Measurements from ENCODE around the gene MKNK2. TPM values are rescaled to one million over a fixed set of nuclear protein-coding genes. Genes with fewer than 3 reads are reported as not detected.

The MKNK2 gene
- polyA plus RNA-seq, 1 donor = 54.4 TPM

GRCh38 chr19:2059422-2060201 is 8.6 kb upstream of the MKNK2 start:
- peak; percentile 56 for DNase-seq

GRCh38 chr19:2058570-2059421 is 7.8 kb upstream of the MKNK2 start:
- DNase-seq = no peak

DNA sequence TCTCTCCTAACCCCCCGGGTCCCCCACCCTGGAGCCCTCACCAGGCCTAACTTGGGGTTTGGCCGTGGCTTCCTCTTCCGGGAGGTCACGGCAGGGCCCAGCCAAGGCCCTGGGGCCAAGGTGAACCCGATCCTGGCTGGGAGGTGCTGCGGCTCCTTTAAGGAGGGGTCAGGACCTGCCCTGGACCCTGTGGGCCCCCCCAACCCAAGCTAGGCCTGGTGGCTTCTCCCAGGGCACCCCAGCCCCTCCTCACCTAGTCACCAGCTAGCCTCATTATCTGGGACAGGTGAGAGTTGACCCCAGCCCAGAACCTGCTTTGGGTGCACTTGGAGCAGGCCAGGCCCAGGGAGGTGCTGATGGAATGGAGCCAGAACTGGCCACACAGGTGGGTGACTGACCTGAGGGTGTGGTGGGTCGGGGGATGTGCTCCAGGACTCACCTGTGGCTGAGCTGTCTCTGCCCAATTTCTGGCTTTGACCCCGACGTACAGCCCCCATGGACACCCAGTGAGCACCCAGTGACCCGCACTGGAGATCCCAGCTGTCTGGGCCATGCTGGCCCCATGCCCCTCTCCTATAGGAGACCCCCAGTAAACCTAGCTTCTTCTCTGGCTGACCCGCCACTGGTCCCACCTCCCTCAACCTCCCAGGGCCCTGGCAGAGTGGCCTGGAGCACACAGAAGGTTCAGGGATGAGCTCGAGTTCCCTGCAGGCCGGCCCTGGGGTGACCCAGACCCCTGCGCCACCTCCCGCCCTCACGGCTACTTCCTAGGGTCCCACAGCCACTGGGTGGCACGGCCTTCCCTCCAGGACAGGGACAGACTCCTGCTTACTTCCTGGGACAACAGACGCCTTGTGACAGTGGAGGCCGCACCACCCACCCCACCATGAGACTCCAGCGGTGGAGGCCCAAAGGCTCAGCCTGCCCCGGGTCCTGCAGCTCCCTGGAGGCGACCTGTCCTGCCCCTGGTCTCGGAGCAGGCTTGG is 6.7 kb upstream of the MKNK2 start:
- no peak for DNase-seq

GRCh38 chr19:2056837-2057192 is 5.8 kb upstream of the MKNK2 start:
- no peak for DNase-seq

- DNase-seq = peak; percentile 50
Observed at GRCh38 chr19:2055931-2056836, 5.1 kb upstream of the MKNK2 start.

- DNase-seq = no peak
Observed at GRCh38 chr19:2054763-2055162, 3.7 kb upstream of the MKNK2 start.

GRCh38 chr19:2053601-2054389 is 2.8 kb upstream of the MKNK2 start:
- DNase-seq = no peak

- no peak for DNase-seq
Observed at GRCh38 chr19:2051773-2052704, 995 bp upstream of the MKNK2 start.

- no peak for DNase-seq
Observed at GRCh38 chr19:2050349-2050990, 574 bp downstream of the MKNK2 start.

DNA sequence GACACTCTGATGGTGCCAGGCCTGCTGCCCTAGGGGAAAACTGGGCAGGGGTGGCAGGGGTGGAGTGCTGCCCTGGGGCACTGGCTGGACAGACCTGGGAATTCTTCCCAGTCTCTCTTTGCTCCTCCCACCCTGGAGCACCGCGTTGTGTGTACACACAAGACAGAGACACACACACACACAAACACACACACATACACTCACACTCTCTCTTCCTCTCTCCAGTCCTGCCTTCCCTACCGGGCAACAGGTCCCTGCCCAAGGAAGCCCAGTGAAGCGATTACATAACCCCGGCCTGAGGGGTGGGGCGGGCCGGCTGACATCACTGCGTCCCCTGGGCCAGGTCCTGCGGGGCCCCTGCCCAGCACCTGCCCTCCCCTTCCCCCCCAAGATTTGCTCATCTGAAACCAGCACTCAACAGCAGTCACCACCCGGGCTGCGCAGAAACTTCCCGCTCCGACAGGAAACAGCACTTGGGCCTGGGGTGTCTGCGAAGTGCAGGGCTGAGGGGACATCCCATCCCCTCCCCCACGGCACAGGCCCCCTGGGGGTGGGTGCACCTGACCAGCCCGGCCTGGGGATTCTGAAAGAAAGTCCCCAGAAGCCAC is 1.2 kb downstream of the MKNK2 start:
- peak; percentile 69 for DNase-seq

DNA sequence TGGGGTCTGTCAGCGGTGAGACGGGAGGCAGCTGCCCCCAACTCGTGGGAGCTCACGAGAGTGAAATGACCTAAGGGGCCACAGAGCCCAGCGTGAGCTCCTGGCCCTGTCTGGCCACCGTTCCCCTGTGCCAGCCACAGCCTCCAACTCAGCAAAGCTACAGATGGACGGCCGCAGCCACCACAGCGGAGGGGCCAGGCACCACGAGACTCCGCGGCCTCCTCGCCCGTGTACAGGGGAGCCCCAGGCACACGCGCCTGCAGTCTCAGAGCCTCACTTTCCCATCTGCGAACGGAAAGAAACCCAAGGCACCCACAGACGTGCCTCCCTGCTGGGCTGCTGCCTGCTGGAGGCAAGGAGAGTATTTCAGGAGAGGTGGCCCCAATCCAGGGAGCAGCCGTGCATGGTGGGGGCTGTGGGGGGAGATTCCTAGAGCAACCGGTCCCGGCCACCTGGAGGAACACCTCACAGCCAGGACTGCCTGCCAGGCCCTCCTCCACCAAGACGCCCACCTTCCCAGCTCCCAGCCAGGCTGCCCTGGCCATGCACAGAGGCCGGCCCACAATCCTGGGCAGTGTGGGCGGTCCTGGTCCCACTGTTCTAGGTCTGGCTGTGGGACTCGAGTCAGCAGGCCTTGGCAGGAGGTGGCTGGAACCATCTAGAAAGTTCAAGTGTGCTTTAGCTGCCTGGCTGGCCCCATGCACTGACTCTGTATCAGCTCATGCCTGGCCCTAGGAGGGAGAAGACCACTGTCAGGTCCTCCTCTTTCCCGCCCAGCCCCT is 1.9 kb downstream of the MKNK2 start:
- DNase-seq = no peak

DNA sequence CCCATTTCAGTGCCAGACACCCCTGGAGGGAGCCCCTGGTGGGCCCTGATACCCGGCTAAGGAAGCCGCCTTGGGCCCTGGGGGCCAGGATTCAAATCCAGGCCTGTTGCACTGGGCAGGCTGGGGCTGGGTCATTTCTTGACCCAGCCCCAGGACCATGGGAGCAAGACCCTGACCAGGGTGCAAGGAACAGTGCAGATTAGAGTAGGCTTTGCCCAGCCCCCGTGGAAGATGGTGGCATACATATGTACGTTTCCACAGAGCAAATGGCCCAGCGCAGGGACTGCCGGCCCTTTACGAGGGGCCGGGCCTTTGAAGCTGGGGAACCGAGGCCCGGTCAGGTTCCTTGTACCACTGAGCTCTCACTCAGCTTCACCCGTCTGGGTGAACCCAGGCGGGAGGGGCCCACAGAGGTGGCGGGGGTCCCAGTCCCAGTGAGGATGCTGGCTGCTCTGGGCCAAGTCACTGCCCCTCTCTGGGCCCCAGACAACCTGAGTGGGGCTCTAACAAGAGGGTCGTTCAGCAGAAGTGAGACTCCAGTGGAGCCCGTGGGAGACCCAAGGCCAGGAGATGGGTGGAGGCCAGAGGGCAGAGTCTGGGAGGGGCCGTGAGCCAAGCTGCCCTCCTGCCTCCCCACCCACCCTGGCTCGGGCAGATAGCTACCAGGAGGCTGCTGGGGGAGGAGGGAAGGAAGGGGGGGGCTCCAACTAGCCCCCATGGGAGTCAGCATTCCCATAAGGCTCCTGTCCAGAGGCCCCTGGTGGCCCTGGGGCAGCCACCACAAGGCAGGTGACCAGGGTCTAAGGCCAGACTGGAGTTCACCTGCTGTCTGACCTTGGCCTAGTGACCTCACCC is 2.7 kb downstream of the MKNK2 start:
- DNase-seq = no peak

DNA sequence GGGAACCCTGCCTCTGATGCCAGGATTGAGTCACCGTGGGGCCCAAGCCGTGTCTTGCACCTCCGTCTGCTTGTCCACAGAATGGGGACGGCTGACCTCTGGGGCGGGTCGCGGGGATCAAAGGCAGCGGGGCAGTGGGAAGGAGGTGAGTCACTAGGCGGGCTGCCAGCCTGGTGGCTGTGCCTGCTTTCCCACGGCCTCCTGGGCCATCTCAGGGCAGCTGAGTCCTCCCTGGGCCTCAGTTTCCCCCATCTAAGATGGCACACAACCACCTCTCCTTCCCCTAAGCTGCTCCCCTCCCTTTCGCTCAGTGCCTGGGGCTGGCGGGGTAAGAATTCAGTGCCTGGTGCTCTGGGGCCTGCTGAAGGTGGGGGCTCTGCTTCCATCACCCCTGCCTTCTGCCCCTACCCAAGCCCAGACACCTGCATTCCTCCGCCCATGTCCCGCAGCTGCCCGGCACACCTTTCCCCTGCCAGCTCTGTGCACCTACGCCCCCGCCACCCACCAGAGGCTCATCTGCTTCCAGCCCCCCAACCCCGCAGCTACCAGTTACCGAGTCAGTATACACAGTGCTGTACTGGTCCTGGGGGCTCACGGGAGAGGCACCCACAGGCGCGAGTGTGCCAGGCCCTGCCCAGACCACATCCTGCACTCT is 3.5 kb downstream of the MKNK2 start:
- no peak for DNase-seq

DNA sequence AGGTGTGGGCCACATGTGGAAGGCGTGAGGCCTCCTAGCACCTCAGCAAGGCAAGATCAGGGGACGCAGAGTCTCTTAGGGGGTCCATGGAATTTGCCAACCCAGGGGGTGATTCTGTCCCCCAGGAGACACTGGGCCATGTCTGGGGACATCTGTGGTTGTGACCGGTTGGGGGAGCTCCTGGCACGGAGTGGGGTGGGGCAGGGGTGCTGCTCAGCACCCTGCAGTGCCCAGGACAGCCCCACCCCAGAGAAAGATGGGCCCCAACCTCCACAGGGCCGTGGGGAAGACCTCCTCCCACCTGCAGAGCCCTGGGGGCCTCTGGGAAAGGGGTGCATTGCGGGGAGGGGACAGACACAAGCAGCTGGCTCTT is 4.0 kb downstream of the MKNK2 start:
- no peak for DNase-seq

GRCh38 chr19:2046046-2046907 is 4.8 kb downstream of the MKNK2 start:
- DNase-seq = no peak

All from left kidney (tissue), 2 donors.